LNCaP clone FGC (cell line): ENCODE measurements around the gene PPP2R1A.
A peak's percentile ranks its signal among the peaks of the same experiment; 100 is the strongest.

Source experiments
- DNase-seq: peaks from one replicate; pipeline ENCODE4 v3.0.0-alpha.2; 2011; ENCODE audit warnings: low read depth
- H3K4me3 ChIP-seq: 2 replicates; pipeline ENCODE4 v1.5.1; 2011; ENCODE audit warnings: mild to moderate bottlenecking, low read depth, low read length, control low read depth
- TF ChIP-seq, protein P1 (sequence below): IDR thresholded peaks from 2 replicates; pipeline ENCODE4 v1.5.1; 2012; ENCODE audit warnings: mild to moderate bottlenecking; ENCODE audit not compliant: control insufficient read depth, insufficient read depth; ENCODE audit errors: extremely low read depth

Gene PPP2R1A

DNA sequence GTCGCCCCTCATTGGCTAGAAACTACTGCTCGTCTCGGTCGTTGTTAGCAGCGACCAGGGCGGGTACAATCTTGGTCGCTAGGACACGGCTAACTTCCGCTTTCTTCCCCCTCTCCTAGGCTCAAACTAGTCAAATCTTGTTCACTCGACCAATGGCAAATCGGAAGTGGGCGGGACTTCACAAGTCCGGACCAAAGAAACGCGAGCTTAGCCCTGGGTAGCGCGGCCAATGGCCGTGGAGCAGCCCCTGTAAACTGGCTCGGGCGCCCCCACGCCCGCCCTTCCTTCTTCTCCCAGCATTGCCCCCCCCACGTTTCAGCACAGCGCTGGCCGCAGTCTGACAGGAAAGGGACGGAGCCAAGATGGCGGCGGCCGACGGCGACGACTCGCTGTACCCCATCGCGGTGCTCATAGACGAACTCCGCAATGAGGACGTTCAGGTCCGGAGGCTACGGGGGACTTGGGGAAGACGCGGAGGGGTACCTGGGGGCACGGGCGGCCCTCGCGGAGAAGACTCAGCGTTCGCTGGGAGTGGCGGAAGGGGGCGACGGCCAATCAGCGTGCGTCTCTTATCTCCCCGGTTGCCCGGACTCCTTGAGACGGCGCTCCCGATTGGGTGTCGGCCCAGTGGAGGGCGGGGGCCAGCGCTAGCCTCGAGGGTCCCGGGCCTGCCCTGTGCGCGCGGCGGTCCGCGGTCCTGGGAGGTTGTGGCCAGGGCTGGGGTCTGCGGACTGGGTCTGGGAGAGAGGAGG, at the start of gene PPP2R1A:
Gene PPP2R1A, plus strand, starts transcription at position 318 of the 752 bp plus-strand sequence. Its CDS starts 45 bp downstream, at position 363.
- H3K4me3 ChIP-seq: peak within 1 kb of the TSS; percentile 97
- peak; percentile 100 for DNase-seq

DNA sequence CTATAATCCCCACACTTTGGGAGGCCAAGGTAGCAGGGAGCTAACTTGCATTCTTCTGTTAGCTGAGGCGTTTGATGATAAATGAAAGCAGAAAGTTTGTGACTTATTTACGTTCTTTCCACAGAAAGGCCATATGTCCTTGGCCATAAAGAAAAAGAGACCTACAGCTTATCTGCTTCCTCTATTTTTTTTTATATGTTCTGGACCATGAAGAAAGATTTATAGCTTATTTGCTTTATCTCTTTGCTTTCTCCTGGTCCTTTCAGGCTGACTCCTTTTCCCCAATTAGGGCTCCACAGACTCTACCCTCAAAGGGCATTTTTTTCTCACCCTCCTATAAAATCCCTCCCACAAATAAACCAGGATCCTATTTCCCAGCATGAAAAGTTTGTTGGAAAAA, 48.6 kb upstream of the PPP2R1A start:
- H3K4me3 ChIP-seq: no peak overlapping the region
- TF ChIP-seq, protein P1, sequence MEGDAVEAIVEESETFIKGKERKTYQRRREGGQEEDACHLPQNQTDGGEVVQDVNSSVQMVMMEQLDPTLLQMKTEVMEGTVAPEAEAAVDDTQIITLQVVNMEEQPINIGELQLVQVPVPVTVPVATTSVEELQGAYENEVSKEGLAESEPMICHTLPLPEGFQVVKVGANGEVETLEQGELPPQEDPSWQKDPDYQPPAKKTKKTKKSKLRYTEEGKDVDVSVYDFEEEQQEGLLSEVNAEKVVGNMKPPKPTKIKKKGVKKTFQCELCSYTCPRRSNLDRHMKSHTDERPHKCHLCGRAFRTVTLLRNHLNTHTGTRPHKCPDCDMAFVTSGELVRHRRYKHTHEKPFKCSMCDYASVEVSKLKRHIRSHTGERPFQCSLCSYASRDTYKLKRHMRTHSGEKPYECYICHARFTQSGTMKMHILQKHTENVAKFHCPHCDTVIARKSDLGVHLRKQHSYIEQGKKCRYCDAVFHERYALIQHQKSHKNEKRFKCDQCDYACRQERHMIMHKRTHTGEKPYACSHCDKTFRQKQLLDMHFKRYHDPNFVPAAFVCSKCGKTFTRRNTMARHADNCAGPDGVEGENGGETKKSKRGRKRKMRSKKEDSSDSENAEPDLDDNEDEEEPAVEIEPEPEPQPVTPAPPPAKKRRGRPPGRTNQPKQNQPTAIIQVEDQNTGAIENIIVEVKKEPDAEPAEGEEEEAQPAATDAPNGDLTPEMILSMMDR: no peak
- DNase-seq: no peak

More for the DNA sequence above, at the start of gene PPP2R1A:
- TF ChIP-seq, protein P1: no peak

DNA sequence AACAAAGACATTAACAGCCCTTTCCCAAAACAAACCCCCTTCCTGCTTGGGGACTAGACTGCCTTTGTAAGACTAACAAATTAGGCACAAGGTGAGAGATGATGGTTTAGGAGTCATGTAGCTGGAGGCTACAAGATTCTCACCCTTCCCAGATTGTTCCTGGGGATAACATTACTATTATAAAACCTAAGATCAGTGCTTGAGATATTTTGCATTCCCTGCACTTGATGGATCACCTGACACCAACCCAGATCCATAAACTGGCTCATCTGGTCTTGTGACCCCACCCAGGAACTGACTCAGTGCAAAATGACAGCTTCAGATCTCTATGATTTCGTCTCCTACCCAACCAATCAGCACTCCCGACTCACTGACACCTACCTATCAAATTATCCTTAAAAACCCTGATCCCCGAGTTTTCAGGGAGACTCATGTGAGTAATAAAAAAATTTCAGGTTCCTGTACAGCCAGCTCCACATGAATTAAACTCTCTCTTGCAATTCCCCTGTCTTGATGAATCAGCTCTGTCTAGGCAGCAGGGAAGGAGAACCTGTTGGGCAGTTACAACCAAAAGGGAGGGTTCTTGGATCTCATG, 47.8 kb upstream of the PPP2R1A start:
- TF ChIP-seq, protein P1: no peak
- no peak for DNase-seq
- H3K4me3 ChIP-seq: no peak overlapping the region

DNA sequence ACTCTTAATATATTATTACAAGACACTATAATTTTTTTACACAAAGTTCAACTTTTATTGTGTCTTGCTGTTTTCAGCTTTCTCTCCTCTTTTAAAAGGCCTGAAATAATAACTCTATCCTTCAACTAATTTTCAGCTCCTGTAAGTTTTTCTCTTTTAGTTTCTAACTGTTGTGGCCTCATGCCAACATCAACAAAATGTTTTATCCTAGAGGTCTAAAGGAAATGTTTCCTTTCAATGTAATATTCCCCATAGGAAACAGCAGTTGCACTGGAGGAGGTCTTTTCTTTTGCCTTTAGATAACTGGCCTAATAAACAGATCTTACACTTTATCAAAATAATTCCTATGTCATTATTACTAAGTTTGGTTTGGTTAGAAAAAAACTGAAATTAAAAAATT, 41.6 kb upstream of the PPP2R1A start:
- TF ChIP-seq, protein P1: no peak
- no peak for DNase-seq
- no peak overlapping the region for H3K4me3 ChIP-seq

DNA sequence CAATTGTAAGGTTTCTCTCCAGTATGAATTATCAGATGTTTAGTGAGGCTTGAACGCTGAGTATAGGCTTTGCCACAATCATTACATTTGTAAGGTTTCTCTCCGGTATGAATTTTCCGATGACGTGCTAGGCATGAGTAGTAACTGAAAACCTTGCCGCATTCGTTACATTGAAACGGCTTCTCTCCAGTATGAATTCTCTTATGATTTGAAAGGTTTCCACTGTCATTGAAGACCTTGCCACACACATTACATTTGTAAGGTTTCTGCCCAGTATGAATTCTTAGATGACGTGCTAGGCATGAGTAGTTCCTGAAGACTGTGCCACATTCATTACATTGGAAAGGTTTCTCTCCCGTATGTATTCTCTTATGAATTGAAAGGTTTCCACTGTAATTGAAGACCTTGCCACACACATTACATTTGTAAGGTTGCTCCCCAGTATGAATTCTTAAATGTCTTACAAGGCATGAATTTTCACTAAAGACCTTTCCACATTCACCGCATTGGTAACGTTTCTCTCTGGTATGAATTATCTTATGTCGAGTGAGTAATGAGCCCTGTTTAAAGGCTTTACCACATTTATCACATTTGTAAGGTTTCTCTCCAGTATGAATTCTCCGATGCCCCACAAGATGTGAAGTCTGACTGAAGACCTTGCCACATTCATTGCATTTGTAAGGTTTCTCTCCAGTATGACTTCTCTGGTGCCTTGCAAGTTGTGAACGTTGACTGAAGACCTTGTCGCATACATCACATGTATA, 34.1 kb upstream of the PPP2R1A start:
- TF ChIP-seq, protein P1: no peak
- DNase-seq: no peak
- H3K4me3 ChIP-seq: no peak overlapping the region

DNA sequence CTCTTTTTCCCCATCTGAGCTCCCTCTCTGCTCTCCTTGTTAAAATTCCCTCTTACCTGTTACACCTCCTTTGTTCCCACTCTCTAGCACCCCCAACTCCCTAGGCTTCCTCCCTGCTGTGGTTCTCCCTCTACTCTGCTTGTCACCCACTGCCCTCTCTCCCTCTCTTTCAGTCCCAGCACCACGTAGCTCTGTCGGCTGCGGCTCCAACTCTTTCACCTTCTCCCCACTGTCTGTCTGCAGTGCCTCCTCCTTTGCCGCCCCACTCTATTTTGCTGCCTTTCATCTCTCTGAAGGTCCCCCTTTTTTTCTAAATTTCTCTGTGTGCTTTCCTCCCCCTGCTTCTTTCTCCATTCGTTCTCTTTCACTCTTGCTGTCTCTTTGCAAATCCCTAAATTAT, 19.5 kb upstream of the PPP2R1A start:
- H3K4me3 ChIP-seq: peak overlapping the region; percentile 75
- TF ChIP-seq, protein P1: no peak
- DNase-seq: no peak
